Stimulated activated CD4-positive, alpha-beta T cell treated with anti-CD3 and anti-CD28 coated beads, Interleukin-12 subunit alpha, Interleukin-12 subunit beta, amount 100 ng/mL, for 48 hours (primary cell): ENCODE data around the gene YEATS2.

ENCODE experiments used
- DNase-seq, 3 donors: peaks; one replicate each; pipeline ENCODE4 v3.0.0-alpha.2; 2020; ENCODE audit warnings: low read depth in 2 of 3, low spot score in 1 of 3

The YEATS2 gene

DNA sequence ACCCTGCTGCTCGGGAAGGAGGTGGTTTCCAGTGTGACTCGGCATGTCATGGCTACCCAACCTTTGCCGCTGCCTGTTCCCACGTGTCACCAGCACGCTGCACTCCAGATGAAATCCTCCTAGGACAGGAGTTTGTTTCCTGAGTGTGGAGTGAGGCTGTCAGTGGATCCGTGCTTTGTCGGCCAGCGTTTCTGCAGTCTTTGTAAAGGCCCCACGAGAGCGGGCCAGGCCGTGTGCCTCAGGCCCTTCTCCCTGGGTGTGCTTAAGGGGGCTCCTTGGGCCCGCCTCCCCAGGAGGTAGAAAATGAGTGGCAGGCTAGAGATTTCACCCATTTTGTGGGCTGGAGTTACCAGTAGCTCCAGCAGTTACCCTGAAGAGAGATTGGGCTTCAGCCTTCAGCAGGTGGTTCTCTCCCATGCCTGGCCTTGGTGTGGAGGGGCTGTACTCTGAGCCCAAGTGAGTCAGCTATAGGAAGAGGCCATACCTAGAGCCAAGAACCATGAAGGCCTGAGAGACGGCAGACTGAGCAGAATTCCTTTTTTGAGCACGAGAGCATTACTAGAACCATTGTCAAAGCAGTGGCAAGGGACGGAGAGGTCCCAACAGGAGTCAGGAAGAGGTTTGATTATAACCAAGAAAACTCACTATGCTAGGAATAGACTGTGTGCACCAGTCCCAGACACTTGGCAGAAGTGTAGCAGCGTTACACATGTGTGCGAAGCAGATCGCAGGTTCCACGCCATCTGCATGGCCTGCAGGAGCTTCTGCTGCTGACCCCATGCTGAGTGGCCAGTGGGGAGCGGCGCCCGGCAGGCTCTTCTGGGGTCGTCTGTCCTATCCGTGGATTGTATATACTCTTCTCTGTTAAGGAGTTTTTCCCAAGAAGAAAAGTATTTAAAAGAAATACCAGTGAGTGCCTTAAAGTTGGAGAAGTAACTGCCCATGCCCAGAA is 113.3 kb downstream of the YEATS2 start:
- no peak for DNase-seq

DNA sequence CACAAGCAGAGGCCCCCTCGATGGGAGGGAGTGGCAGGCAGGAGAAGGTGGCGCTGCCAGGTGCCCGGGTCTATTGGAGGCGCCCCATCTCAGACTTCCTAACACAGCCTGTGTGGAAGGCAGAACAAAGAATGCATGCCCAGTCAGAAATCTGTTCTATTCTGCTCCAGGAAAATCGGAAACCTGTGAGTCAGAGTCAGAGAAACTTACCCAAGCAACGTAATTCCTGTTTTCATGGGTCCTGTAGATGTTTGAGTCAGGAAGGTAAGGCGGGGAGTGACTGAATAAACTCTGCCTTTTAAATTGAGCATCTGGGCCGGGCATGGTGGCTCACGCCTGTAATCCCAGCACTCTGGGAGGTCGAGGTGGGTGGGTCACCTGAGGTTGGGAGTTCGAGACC is 114.0 kb downstream of the YEATS2 start:
- no peak for DNase-seq

DNA sequence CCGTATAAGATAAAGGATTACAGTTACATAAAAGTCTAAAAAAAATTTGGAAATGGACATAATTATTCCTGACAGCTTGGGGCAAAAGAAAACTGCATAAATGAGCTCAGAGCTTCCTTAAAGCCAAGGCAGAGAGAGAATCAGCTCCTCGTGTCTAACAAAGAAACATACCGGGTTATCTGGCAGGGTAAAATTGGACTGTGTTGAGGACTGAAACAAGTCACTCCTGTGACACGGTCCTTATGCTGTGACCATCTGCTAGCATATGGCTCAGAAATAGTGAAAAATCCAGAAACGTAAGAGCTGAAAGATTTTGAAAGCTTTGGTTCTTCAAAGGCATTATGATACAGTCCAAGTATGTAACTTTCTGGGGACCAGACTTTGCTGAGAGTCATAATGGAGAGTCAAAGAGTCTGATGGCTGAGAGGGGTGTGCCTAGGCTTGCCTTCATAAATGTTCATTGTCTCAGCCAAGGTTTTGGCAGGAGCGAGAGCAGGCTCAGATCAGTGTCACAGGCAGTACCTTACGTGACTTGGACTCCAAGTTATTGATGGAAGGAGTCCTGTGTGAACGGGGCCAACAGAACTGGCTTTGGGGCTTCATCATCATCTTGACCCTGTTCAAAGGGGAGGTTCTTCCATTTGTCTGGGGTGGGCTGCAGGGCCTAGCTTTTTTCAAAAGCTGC is 115.3 kb downstream of the YEATS2 start:
- DNase-seq: no peak

DNA sequence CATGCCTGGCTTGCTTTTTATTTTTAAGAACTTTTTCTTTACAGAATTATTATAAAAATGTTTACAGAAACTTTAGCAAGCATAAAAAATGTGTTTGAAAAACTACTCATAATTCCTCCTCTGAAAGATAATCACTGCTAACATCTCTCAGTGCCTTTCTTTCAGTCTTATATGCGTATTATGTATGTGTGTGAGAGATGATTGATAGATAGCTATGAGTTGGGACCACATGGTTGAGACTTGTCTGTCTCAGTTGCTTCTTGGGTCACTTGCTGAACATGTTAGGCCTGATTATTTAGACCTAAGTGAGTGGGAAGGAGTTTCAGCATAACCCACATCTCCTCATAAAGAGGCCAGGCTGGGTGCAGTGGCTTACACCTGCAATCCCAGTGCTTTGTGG is 116.6 kb downstream of the YEATS2 start:
- no peak for DNase-seq

DNA sequence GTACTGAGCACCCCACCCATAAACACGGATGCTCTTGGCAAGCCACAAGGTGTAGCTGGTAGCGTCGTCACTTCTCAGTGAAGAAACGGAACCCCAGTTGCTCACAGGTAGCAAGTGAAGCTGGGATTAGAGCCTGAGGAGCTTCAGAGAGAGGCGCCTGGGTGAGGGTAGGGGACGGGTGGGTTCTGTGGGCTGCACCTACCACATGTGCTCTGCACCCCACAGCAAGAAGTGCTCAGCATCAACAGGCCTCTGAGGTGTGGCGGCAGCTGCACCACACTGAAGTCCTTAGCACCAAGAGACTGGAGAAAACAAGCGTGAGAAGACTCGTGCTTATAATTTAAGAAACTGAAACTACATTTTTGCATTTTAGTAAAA is 118.0 kb downstream of the YEATS2 start:
- no peak for DNase-seq

DNA sequence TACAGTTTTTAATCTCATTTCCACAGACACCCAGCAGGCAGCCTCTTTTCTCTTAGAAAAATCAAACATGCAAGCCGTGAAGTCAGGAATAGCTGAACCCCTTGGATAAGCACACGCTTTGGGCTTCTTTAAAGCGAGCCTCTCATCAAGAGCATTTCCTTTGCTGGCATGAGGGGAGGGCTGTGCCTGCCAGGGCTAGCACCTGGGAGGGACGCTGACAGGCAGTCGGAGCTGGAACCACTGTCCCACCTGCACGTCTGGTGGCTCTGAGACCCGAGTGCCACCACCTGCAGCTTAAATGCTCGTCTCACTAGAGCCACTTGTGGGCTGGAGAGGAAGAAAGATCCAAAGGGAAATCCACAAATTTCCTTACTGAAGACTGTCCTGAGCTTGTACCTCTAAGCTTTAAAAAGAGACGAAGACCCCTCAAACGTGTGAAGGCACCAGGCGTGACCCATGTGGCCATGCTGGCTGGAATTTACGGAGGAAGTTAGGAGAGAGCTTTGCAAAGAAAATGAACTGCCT is 118.4 kb downstream of the YEATS2 start:
- DNase-seq: no peak

DNA sequence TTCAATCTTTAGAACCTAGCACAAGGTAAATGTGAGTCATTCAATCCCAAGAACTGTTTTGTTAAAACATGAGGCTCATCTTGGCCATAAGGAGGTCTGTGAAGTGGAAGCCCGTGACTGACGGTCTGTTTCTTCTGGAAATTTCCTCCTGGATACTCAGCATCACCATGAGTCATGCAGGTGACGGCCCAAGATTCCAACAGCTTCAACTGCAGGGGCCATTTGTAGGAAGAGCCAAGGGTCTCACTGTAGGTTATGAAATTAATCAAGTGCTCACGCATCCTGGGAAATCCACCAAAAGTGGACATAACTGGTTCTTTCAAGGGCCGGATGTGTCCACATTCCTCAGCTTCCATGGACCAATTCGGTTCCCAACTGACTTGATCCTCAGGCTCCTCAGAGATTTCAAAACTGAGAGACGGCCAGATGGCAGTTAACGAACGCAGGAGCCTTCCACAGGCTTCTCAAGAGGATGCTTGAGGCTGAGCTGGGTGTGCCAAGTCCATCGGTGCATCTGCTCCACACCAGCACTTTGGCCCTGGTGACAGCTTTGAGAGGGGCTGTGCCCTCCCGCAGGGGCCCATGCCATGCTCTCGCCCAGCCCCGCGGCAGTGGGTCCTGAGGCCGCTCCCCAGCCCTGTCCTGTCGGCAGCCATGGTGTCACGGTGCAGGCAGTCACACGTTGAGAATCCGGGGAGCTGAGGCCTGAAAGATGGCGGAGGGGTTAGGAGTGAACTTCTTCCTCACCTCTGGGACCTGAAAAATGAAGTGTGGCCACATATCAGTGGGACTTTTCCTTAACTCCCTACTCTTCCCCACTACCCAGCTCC is 119.3 kb downstream of the YEATS2 start:
- no peak for DNase-seq

DNA sequence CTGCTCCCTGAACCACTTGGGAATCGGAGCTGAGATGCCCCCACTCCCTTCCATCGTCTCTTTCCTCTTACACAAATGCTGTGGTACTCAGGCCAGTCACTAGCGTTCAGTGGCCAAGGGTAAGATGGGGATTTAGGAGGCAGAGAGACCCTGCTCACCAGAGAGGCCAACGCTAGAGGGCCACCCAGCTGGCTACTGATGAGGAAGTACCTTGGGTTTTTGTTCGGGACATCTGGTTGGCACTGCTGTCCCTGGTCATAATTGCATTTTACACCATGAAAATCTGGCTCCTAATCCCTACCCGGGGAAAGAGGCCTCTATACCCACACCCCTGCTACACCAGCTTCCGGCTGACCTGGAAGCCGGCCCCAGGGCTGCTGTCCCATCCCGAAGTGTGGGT is 120.0 kb downstream of the YEATS2 start:
- no peak for DNase-seq

DNA sequence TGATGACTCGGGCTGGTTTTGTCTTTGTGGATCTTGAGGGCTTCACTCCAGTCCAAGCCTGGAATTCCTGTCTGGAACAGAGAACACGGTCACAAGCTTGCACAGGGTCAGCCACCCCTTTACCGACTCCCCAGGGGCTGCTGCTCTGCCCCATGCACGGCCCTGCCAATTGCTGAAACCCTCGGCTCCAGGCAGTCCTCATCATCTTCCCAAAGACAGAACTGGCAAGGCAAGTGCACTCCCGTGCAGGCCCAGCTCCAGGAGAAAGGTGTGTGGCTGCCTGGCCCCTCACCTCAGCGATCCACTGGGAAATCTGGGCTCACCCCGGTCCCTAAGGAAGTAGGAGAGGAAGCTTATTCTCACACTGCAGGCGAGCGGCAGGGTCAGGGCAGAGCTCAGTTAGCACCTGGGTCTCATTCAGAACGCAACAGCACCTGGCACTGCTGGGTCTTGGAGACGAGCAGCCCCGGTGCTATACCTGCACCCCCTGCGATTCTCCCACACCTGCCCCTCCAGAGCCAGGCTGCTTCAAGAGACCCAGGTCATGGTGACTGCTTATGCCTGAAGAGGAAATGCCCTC is 120.5 kb downstream of the YEATS2 start:
- no peak for DNase-seq

DNA sequence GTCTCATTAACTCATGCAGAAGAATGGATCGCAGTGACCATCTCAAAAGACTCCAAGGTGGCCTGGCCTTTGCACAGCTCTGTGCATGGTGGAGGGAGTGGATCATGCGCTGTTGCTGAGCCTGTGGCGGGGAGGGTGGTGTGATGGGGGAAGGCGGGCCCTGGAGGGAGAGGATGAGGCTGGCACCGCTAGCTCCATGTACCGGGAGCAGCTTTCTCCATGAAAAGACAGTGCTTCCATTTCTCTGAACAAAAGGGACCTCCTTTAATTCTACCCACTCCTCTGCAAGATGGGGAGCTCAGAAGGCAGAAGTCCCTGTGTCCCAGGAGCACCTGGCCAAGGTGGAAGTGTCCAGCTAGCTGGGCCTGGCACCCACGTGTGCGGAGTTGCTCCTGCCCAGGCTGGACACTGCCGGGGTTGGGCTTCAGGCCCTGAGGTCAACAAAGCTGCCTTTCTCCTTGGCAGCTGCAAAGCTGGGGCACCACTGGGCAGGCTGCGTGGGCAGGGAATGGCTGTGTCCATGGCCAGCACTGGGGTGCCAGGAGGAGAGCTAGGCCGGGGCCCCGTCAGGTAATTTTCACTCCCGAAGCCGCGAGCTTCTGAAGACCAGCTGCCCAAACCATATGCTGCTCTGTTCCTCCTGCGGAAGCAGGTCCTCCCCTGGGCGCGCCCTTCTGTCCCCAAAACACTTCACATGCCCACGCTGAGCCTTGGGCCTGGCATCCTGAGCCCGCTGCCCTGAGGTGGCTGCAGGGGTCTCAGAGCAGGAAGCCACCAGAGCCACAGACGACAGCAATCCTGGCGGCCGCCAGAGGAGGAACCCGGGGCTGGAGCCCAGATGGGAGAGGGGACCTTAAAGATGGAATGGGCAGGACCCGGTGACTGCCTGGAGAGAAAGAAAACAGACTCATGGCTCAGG is 121.4 kb downstream of the YEATS2 start:
- DNase-seq: no peak

DNA sequence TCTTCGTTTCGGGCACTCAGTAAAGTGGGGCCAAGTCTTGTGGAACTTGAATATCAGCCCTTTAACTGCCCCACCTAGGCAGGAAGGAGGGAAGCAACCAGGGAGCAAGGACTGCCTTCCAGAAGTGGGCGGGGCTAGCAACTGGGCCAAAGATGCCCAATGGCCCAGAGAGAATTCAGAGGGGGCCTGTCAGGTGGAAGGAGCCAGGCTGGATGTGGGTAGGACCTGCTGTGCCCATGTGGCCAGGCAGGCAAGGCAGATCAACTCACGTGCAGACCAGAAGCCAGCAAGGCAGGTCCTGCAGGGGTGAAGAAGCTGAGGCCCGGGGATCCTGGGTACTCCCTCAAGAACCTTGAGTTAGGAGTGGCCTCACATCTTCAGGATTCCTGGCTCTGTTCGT is 122.2 kb downstream of the YEATS2 start:
- DNase-seq: no peak

DNA sequence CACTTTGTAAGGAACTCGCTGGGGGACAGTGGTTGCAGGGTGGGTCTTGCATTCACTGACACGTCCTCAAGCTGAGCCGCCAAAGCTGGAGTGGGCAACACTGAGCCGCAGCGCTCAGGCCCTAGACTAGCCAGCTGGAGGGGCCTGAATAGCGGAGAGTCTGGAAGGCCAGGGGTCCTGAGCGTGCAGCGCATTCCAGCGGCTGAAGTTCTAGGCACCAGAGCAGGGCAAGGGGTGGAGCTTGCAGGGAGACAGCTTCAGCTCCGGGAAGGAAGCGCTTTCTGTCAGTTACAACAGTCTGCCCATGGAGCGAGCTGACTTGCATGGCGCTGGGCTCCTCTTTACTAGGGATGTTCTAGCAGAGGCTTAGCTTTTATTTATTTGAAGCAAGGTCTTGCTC is 125.0 kb downstream of the YEATS2 start:
- DNase-seq: no peak

DNA sequence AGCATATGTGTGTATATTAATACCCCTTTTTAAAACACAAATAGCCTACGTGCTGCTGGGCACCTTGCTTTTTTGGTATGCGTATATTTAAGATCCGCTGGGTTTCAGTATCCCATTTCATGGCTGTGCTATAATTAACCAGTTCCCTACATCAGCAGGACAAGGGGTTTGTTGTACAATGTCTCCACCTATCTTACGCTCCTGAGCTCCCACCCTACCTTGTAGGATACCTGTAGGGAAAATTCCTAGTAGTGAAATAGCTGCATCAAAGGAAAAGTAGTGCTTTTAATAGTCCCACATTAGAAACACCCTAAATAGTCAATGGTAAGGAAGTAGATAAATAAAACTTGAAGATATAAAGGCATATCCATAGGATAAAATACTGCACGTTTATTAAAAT is 126.4 kb downstream of the YEATS2 start:
- no peak for DNase-seq

DNA sequence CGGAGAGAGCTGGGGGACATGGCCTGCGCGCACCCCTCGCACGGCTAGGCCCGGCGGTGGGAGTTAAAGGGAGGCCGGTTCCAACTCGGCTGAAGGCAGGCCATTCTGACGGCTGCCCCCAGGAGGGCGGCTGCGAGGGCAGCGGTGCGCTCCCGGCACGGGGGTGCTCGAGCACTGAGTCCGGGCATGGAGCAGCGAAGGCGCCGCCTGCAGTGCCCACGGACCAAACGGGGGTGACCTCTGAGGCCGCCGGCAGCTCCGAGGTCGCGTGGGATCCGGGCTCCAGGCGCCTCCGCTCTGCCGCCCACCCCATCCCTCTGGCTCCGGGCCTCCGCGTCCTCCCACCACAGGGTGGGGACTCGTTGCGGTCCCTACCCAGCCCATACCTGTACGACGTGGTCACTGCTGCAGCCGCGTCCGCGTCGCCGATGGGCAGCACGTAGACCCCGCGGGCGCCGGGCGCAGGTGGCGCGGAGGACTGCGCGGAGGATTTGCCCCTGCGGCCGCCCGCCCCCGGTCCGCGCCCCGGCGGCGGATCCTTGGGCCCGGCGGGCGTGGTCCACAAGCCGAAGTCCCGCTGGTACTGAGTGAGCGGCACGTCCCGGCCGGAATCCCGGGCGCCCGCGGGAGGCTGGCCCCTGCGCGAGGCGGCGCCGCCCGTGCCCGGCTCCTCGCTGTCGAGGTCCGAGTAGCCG is 127.3 kb downstream of the YEATS2 start:
- no peak for DNase-seq

DNA sequence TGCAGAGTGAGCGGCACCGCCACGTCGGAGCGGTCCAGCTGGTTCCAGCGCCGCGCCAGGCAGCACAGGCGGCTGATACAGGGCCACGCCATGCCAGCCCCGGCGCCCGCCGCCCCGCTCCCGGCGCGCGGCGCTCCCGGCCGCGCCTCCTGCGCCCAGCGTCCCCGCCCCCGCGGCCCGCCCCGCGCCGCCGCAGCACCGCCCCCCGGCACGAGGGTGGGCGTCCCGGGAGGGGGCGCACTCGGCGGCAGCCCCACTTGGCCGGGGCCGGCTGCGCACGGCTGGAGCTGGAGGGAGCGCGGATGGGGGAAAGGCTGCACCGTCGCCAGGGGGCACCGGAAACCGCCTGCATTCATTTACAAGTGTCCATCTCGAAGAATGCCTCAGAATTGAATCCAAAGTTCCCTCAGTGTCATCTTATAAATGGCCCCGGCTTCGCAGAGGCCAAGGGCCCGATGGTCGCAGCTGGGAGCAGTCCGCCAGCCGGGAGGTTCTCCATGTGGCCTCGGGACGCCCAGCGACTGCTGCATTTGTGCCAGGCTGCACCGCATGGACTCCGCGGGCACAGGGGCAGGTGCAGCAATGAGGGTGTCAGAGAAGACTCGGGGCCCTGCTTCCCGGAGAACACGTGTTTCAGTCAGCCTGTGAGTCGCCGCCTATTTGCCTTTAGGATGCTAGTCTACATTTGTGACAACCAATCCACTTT is 128.0 kb downstream of the YEATS2 start, which contains the start of gene MAP6D1:
Gene MAP6D1 (minus strand): TSS at position 122 of the 706 bp plus-strand sequence. CDS start 30 bp downstream, at position 92.
- DNase-seq: peak in 1 of 3 donors; percentile 18

DNA sequence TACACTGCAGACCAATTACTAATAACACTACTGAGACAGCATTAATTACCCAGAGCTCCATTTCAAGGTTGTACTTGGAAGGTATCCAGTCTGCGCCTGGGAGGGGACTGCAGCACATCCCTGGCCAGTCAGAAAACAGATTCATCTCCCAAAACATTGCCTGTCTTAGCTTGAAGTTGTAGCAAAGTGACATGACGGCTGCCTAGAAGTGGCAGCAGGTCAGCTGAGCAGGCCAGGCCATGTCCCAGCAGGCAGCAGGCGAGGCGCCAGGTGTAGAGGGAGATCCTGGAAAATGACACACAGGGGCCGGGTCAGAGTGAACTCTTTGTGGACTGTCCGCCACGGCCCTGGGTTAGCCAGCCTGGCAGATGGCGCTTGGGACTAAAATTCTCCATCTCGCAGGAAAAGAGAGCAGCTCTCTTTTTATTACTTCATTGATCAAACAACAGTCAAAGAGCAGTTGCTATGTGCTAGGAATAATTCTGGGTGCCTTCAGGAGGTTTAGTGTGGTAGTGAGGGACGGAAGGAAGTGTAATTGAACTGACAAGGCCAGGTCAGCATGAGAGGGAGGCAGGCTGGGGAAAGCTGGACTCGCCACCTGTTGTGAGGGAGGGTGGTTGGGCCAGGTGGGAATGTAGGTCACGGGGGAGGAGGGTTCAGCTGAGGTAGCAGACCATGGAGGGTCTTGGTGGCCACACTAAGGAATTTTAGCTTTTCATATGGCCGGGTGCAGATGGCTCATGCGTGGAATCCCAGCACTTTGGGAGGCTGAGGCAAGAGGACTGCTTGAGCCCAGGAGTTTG is 129.1 kb downstream of the YEATS2 start:
- DNase-seq: no peak

DNA sequence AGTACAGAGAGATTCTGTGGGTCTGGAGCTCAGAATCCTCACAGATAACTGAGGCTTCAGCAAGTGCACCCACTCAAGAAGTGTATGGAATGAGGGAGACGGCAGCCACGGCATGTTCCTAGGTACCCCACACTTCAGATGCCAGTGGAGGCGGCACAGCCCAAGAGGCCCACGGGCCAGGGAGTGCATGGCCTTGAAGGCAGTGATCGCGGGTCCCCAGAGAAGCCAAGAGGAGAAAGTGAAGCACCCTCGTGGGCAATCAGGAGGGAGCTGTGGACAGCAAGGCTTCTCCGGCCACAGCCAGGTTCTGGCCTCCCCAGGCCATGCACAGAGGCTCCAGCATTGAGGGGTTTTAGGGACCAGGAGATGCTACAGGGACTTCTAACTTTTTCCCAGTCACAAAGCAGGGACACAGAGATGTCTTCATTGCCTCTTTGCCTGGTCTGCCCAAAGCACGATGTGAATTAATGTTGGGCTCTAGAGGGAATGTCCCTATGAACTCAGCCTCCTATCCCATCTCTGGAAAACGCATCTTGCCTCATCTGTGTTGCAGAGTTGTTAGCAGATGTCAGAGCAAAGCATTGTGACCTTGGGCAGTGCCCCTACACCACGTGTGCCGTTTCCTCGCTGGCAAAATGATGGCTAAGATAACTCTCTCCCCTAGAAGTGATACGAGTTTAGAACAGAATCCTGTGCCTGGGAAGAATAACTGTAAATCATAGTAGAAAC is 130.4 kb downstream of the YEATS2 start:
- no peak for DNase-seq
